GM21360 (cell line): ENCODE measurements around the gene CLIC5.

Source experiments
- ATAC-seq: cut with Tn5 transposase; IDR thresholded peaks from one replicate; pipeline ENCODE4 v1.9.1; 2021; ENCODE audit warnings: mild to moderate bottlenecking, moderate library complexity; ENCODE audit not compliant: unreplicated experiment

CLIC5 gene

DNA sequence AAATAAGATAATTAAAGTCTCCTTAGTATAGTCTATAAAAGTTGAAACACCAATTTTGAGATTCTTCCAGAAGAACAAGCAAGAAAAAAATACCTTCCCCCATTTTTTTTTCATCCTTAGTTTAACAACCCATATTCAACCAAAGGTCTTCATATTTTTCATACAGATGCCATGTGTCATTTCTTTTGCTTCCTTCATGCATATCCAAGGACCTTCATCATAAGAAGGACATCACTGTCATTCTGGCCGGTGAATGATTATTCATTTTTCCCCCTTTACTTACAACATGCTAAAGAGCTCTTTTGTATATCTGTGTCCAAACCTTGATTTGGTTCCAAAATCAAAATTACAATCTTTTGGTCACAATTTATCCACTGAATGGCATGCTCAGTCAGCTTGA is 21.3 kb upstream of the CLIC5 start:
- ATAC-seq = no peak

DNA sequence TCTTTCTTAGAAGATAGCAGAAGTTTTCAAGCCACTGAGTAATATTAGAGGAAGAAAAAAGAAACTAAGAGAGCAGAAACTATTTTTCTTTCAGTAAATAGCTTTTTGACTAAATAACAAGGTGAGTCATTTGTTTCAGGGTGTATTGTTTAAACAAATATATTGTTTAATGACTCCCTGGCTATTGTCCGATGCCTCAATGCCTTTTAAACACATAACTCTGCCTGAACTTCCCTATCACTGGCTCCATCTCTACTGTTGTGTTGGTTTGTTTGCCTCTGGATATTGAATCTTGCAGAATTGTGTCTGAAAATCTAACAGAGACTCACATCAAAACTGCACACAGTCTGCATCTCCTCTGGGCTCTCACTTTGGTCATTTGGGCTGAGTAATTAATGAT is 19.6 kb upstream of the CLIC5 start:
- ATAC-seq = no peak

DNA sequence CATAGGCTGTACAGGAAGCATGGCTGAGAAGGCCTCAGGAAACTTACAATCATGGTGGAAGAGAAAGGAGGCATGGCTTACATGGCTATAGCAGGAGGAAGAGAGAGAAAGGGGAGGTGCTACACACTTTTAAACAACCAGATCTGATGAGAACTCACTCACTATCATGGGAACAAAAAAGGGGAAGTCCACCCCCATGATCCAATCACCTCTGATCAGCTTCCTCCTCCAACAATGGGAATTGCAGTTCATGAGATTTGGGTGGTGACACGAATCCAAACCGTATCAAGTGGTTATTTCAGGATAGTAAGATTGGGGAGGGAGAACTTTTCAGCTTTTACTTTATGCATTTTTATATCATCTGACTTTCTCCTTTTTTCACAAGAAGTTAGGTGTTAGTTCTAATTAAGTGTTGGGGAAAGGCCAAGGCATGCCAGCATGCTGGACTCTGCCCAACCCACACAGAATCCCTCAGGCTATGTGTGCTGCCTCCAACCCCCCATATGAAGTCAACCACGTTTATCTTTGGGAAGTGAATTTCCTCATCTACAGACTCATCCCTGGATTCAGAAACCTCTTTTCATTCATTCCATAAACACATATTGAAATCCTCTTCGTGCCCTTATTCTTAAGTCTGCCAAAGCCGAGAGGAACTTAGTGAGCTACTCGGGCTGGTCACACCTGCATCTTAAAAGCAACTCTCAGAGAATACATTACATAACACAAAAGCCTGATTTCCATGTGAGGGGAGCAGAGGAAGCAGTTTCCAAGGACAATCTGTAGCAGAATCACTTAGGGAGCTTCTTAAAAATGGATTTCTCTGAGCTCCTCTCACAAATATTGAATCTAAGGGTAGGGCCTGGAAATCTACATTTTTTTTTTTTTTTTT is 16.7 kb upstream of the CLIC5 start:
- no peak for ATAC-seq

DNA sequence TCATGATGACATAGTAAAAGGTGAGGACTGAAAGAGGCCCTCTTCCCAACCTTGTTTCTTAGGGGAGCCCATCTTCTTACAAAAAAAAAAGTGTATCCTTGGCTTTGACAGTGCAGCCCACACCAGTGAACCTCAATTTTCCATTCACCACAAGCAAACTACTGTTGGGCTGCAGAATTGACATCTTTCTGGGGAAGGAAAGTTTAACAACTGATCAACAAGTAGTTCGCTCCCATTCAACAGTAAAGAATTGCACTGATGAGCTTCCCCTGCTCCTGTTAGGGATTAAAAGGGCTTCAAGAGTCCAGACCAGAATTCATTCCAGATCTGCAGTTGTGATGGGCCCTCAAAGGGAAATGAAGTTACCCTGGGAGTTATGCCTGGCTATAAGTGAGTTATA is 13.9 kb upstream of the CLIC5 start:
- ATAC-seq = no peak

DNA sequence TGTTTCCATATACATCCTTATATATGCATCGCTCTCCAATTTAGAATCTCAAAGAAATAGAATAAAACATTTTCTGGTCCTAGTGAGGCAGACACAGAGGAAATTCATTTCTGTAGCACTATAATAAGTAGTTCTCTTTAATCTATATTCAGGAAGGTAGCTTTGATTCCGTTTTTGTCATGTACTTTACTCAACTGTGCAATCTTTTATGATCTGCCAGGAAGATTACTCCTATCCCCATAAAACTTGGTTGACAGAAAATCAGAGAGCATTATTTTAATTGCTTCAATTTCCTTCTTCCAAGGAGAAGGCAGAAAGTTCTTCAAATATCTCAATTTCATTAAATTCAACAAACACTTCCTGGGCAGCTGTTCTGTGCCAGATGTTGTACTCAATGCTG is 10.6 kb upstream of the CLIC5 start:
- ATAC-seq = no peak

- no peak for ATAC-seq
These were observed 9.9 kb upstream of the CLIC5 start for GRCh38 chr6:46025573-46025972.

- no peak for ATAC-seq
These were observed 8.6 kb upstream of the CLIC5 start for GRCh38 chr6:46024124-46024769.

- ATAC-seq = no peak
These were observed 7.7 kb upstream of the CLIC5 start for GRCh38 chr6:46023216-46023915.

- ATAC-seq = no peak
These were observed 6.7 kb upstream of the CLIC5 start for GRCh38 chr6:46022106-46022948.

- ATAC-seq = no peak
These were observed 2.1 kb upstream of the CLIC5 start for GRCh38 chr6:46017726-46018125.

- no peak for ATAC-seq
These were observed 476 bp upstream of the CLIC5 start for GRCh38 chr6:46016063-46016608.

DNA sequence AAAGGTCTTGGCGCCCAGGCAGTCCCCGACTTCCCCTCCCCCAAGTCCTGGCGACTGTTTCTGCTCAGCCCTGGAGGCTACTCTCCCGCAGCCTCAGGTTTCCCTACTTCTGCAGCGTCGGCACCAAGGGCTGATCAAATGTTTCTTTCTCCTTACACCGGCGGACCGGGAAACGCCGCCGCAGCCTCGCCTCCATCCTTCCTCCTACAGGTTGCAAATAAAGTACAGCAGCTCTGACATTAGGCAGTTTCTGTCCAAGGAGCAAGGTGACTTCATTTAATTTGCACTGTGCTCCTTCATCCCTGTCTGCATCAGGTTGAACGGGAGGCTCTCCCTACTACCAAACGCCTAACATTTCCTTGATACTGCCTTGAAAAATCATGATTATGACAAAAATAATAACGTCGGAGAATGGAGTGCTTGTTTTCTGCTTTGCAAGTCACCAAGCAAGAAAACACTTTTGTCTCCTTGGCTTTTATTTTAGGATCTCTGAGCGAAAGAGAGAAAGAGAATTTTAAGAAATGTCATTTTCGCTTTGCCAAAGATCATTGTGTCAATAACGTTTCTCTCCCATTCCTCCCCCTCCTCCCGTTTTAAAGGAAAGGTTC is 1.0 kb downstream of the CLIC5 start:
- ATAC-seq = no peak

- no peak for ATAC-seq
These were observed 1.6 kb downstream of the CLIC5 start for GRCh38 chr6:46014046-46014445.

- no peak for ATAC-seq
These were observed 2.0 kb downstream of the CLIC5 start for GRCh38 chr6:46013639-46014038.

DNA sequence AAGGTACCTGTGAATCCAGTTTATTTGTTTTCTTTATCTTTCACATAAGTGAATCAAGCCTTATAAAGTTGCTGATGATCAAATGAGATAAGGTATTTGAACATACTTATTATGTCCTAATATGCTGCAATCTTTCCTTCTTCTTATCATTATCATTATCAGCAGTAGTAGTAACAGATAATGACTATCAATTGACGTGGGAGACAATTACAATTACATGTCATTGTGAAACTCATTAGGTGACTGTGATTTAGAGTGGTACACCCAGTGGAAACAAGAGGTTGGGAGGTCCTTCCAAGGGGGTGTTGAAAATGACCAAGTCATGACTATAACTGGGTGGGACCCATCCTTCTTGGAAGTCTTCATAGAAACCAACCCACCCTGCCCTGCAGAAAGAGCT is 2.8 kb downstream of the CLIC5 start:
- ATAC-seq = no peak

GRCh38 chr6:46011188-46012085 is 4.2 kb downstream of the CLIC5 start:
- ATAC-seq = peak; percentile 93

- no peak for ATAC-seq
These were observed 4.9 kb downstream of the CLIC5 start for GRCh38 chr6:46010771-46011170.

- no peak for ATAC-seq
These were observed 5.4 kb downstream of the CLIC5 start for GRCh38 chr6:46010270-46010669.

DNA sequence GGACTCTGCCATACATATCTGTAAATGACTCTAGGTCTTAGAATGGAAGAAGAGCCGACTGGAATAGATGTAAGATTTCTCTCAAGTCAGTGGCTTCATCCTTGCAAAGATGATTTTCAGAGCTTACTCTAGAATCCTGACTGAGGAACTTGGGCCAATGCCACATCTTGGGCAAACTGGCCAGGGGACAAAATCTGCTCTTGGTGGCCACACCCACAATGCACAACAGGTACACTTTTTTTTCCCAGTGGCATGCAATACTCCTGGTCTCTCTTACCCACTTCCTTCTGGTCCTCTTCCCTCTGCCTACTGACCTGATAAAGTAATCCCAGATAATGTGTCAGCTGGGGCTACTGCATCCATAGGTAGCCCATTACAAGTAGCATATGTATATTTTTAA is 13.4 kb downstream of the CLIC5 start:
- ATAC-seq = no peak
